Eye (tissue), 1 donor: ENCODE measurements around the gene ELF2.
"Not testable (repeated sequence)": the region's sequence is repeated elsewhere in the genome, so short reads cannot be mapped to it uniquely, and the experiment has no call there.

ENCODE experiments used
- DNase-seq: peaks from one replicate; pipeline ENCODE4 v3.0.0-alpha.2; 2015

Gene ELF2

GRCh38 chr4:139177049-139177868 lies at the start of gene ELF2:
TSS of gene ELF2 (minus strand) at chr4:139177218. CDS start at chr4:139137701, 39,517 bp downstream.
- peak; percentile 94 for DNase-seq

DNA sequence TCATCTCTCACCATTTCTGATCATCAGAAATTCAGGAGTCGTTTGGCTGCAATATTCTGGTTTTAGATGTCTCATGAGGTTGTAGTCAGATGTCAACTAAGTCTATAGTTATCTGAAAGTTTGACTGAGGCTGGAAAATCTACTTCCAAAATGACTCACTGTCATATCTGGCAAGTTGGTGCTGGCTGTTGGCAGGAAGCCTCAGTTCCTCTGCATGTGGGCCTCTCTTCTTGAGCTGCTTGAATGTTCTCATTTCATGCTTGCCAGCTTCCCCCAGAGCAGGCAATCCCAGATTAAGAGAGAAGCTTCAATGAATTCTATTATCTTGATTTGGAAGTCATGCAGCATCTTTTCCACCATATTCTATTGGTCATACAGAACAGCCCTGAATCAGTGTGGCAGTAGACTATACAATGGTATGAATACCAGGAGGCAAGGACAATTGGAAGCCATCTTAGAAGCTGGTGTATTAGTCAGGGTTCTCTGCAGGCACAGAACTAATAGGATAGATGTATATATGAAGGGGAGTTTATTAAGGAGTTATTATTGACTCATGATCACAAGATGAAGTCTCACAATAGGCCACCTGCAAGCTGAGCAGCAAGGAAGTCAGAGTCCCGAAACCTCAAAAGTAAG lies 46.8 kb upstream of the ELF2 start:
- no peak for DNase-seq

- DNase-seq, result no peak
Observed at GRCh38 chr4:139222215-139222614, 45.2 kb upstream of the ELF2 start.

- no peak for DNase-seq
Observed at GRCh38 chr4:139221687-139222086, 44.7 kb upstream of the ELF2 start.

- DNase-seq, result no peak
Observed at GRCh38 chr4:139219450-139220055, 42.5 kb upstream of the ELF2 start.

DNA sequence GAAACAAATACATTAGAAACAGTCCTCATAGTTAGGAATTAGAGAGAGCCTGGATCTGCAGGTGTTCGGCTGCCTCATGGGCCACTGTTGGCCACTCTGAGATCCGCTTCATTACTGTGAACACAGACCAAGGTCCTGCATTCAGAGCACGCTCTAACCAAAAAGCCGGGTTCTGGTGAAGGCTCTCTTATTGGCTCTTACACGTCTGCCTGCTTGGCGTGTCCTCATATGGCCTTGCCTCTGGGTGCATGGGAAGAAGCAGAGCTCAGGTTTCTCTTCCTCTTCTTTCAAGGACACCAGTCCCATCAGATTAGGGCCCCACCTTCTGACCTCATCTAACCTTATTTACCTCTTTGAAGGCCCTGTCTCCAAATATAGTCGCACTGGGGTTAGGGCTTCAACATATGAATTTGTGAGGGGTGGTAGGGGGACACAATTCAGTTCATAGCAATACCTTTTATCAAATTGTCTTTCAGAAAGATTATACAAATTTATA lies 37.1 kb upstream of the ELF2 start:
- no peak for DNase-seq

DNA sequence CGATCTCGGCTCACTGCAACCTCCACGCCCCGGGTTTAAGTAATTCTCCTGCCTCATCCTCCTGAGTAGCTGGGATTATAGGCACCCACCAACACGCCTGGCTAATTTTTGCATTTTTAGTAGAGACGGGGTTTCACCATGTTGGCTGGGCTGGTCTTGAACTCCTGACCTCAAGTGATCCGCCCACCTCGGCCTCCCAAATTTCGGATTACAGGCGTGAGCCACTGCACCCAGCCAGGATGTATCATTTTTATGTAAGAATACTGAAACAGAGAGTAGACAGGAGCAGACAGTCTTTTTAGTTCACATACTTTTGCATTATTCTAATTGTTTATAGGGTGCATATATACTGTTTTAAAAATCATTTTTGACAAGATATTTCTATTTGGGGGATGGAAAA lies 36.6 kb upstream of the ELF2 start:
- not testable (repeated sequence) for DNase-seq

DNA sequence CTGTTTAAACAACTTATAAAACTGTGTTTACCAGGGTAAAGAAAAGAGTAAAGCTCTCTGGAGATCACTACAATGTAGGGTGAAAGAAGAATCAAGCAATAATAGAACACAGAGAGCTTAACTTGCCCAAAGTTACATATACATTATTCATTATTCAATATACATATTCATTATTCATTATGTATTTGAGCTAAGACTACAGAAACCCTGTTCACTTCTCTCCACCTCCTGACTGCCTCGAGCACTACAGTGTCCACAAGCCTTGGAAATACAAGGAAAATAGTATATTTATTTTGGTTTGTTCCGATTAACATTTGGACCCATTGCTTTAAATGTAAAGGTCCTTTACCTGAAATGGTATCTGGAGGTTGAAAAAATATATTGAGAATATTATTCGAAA lies 35.9 kb upstream of the ELF2 start:
- no peak for DNase-seq

GRCh38 chr4:139210486-139210885 lies 33.5 kb upstream of the ELF2 start:
- no peak for DNase-seq

DNA sequence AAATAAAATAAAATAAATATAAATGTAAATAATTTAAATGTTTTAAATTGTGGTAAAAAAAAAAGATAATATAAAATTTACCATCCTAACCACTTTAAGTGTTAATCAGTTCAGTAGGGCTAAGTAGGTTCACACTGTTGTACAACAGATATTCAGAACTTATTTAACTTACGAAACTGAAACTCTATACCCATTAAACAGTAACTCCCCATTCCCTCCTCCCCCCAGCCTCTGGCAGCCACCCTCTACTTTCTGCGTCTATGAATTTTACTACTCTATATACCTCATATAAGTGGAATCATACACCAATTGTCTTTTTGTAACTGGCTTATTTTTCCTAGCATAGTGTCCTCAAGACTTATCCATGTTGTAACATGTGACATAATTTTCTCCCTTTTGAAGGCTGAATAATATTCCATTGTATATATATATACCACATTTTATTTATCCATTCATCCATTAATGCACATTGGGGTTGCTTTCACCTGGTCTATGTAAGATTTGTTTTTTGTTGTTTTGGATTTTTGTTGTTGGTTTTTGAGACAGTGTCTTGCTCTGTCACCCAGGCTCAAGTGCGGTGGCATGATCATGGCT lies 32.5 kb upstream of the ELF2 start:
- no peak for DNase-seq

DNA sequence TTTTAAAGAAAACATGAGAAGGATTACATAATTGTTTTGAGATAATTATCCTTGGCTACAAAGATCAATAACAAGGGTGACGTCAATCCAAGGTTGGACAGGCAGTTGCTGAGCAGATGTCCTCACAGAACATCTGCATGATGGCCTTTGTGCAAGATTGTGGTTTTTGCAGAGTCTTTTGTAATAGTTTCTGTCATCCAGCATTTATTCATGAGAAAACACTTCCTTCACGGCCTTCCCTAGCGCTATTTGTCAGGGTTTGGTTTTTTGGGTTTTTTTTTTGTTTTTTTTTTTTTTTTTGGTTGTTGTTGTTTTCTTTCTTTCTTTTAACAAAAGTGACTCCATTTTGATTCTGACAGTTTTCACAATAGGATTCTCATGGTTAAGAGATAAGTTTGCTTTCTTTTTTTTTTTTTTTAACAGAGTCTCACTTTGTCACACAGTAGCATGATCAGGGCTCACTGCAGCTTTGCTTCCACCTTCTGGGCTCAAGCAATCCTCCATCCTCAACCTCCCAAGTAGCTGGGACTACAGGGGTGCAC lies 31.5 kb upstream of the ELF2 start:
- DNase-seq, result no peak

- peak; percentile 46 for DNase-seq
Observed at GRCh38 chr4:139207873-139208403, 30.9 kb upstream of the ELF2 start.

GRCh38 chr4:139207247-139207646 lies 30.2 kb upstream of the ELF2 start:
- no peak for DNase-seq

DNA sequence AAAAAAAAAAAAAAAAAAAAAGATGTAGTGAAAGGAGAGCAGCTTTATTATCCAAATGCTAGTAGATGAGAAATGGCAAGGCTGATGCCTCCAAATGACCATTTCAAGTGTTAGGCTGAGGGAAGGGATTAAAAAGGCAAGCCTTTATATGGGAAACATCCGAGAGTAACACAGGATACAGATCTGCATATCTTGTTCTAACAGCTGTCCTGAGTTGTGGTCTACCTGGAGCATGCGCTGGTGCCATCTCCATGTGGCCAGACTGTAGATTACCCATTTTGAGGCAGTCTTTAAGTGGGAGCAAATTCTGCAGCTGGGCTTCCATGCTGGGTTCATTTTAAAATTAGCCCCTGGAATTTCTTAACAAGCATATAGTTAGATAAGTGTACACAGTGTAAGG lies 26.0 kb upstream of the ELF2 start:
- DNase-seq, result no peak

GRCh38 chr4:139200506-139200905 lies 23.5 kb upstream of the ELF2 start:
- DNase-seq, result no peak

DNA sequence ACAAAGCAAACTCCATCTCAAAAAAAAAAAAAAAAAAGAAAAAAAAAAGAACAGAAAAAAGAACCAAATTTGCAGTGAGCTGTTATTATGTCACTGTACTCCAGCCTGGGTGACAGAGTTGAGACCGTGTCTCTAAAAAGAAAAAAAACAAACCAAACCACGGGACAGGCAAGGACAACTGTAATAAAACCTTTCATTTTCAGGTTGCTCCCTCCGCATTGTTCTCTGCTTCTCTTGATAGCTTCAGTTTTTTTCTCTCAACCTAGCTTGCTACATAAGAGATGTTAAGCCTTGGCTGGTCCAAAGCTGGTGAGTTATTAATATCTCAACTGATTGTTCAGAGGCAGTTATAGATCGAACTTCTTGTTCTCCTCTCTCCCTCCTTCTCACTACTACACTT lies 23.1 kb upstream of the ELF2 start:
- DNase-seq, result no peak

GRCh38 chr4:139197214-139197613 lies 20.2 kb upstream of the ELF2 start:
- not testable (repeated sequence) for DNase-seq

DNA sequence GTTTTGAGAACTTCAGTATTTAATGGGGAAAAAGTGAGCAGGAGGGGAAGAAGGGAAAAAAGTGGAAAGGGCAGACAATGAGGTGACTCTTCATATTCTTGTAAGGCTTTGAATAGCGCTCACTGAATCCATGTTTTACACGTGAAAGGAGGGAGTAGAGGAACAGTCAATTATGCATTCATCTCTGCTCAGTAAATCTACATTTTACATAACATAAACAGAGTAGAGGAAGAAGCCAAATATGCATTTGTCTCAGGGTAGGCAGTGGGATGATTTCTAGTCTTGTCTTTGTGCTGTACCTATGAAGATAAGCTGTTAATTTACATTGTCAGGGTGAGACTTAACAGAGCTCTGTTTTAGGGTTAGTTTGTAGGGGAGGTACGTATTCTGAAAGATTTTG lies 19.4 kb upstream of the ELF2 start:
- no peak for DNase-seq

DNA sequence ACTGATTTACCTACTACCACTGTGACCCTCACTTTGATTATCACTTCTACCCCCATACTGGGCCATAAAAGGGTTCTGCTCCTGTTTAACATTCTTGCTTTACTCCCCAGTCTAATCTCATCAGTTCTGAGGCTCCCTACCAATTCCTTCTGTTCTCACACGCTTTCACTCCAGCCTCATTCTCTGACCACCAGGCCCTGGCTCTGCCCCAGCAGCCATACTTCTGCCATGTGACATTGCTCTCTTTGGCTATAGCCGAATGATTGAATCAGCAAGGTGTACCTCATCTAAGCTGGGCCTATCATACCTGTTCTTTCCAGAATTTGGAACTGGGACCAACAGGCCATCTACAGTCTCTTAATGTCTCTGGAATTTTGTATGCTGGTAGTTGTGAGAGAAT lies 14.4 kb upstream of the ELF2 start:
- DNase-seq, result no peak

GRCh38 chr4:139189972-139190371 lies 13.0 kb upstream of the ELF2 start:
- DNase-seq, result no peak

GRCh38 chr4:139189417-139189749 lies 12.4 kb upstream of the ELF2 start:
- DNase-seq, result no peak

- no peak for DNase-seq
Observed at GRCh38 chr4:139188648-139189416, 11.8 kb upstream of the ELF2 start.
